GM20000 (cell line): Measurements from ENCODE around the gene SLC66A3.

Source experiments
- DNase-seq: peaks from one replicate; pipeline ENCODE4 v3.0.0; 2012; ENCODE audit warnings: low spot score
- TF ChIP-seq, protein P1 (sequence below): IDR thresholded peaks from 2 replicates; pipeline ENCODE4 v1.5.1; 2012; ENCODE audit warnings: mild to moderate bottlenecking, control low read depth; ENCODE audit errors: extremely low read depth, missing control alignments

Gene SLC66A3

DNA sequence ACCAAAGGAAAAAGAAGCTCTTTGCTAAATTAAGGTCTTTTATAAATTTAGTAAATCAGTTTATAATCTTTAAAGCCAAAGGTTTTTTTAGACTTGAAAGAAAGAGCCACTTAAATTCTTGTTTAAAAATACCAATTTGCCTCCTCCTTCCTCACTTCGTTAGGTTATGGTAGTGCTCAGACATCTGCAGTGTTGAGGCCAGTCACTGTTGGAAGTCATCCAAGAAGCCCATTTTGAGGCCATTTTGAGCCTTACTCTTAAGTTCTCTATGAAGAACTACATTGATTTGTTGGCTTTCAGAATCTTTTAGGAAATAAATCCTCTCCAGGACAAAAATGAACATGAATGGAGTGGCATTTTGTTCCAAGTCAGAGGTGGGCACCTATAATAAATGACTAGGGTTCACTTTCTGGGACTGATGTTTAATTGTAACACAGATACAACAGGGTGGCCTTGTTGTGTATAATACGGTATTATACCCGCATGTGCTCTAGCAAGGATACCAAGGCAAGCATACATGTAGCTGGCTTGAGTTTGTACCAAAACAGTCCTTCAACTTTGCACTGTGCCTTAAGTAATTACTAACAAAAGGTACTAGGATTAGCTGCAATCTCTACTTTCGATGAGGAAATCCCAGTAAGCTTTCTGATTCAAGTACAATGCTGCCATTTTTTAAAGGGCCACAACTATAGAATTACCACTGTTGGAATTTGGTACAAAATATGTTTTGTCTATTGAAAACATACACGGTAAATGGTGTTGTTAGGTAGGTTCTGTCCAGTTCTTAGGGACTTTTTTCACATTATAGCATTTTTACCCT, 22.8 kb downstream of the SLC66A3 start:
- DNase-seq: no peak
- TF ChIP-seq, protein P1, sequence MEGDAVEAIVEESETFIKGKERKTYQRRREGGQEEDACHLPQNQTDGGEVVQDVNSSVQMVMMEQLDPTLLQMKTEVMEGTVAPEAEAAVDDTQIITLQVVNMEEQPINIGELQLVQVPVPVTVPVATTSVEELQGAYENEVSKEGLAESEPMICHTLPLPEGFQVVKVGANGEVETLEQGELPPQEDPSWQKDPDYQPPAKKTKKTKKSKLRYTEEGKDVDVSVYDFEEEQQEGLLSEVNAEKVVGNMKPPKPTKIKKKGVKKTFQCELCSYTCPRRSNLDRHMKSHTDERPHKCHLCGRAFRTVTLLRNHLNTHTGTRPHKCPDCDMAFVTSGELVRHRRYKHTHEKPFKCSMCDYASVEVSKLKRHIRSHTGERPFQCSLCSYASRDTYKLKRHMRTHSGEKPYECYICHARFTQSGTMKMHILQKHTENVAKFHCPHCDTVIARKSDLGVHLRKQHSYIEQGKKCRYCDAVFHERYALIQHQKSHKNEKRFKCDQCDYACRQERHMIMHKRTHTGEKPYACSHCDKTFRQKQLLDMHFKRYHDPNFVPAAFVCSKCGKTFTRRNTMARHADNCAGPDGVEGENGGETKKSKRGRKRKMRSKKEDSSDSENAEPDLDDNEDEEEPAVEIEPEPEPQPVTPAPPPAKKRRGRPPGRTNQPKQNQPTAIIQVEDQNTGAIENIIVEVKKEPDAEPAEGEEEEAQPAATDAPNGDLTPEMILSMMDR: no peak

DNA sequence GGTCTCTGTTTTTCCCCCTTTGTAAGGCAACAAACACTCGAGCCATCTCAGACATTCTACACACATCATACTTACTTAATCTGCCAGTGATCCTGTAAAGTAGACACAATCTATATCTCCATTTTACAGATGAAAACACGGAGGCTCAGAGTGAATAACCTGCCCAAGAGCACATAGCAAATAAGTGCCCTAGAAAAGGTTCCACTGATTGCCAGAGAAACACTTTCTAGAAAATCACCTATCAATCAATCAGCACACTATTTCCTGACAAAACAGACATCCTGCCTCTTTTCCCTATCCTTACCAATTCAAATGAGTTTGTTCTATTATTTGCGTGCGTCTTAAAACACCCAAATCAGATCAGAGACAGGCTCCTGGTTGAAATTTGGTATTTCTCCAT, 23.9 kb downstream of the SLC66A3 start:
- TF ChIP-seq, protein P1: no peak
- DNase-seq: no peak

GRCh38 chr2:11179899-11180298, 24.6 kb downstream of the SLC66A3 start:
- no peak for DNase-seq
- TF ChIP-seq, protein P1: no peak

DNA sequence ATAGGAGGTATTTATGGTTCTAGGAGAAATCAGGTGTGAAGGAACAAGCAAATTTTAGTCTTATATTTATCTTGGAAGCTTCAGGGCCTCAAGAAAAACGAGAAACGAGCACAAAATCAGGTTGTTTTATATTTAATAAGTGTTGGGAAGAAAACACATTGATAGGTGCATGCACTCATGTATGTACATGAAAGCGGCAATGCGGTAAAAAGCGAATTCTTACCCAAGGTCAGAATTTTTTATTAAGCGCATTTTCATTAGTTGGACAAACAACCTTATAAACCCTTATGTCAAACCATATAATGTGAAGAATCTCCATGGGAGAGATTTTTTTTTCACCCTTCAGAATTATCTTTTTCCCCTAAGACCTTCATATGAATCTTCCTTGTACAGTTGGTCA, 25.4 kb downstream of the SLC66A3 start:
- DNase-seq: no peak
- TF ChIP-seq, protein P1: no peak

DNA sequence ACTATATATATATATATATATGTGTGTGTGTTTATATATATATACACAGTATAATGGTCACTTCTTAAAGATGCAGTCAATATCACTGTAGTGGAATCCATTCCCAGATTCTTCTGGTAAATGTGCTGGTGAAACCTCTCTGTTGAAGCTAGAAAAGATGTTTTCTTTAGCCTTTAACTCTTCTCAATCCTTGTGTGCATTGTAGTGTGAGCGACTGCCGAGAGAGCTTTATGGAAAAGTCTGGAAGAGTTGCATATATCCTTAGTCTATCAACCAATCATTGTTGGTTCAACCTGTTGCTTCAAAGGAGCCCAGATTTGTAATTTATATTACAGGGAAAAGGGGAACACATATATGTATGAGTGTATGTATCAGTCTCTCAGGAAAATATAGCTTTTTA, 27.7 kb downstream of the SLC66A3 start:
- TF ChIP-seq, protein P1: no peak
- no peak for DNase-seq

DNA sequence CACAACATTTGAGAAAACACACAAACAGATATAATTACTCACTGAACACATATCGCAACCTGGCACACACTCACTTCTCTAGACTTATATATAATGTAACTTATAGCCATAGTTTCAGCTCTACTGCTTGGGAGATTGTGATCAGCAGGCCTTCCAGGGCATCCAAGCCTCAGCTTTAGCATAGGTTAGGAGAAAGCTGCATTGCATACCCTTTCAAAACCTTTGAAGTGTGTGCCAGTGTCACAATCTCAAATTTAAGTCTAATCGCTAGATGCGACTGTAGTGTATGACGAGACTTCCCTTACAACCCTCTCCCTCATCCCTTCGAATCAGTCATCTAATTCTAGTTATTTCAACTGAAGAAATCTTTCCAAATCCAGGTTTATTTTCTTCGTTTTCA, 30.9 kb downstream of the SLC66A3 start:
- TF ChIP-seq, protein P1: no peak
- DNase-seq: no peak

GRCh38 chr2:11187083-11187619, 31.9 kb downstream of the SLC66A3 start:
- TF ChIP-seq, protein P1: no peak
- no peak for DNase-seq
